HG02588 (cell line): Measurements from ENCODE around the gene DCTPP1.

ENCODE experiments used
- ATAC-seq: cut with Tn5 transposase; IDR thresholded peaks from one replicate; pipeline ENCODE4 v1.9.1; 2021; ENCODE audit warnings: mild to moderate bottlenecking, moderate library complexity; ENCODE audit not compliant: unreplicated experiment

Gene DCTPP1

GRCh38 chr16:30383521-30383920 lies 46.3 kb downstream of the DCTPP1 start:
- no peak for ATAC-seq

DNA sequence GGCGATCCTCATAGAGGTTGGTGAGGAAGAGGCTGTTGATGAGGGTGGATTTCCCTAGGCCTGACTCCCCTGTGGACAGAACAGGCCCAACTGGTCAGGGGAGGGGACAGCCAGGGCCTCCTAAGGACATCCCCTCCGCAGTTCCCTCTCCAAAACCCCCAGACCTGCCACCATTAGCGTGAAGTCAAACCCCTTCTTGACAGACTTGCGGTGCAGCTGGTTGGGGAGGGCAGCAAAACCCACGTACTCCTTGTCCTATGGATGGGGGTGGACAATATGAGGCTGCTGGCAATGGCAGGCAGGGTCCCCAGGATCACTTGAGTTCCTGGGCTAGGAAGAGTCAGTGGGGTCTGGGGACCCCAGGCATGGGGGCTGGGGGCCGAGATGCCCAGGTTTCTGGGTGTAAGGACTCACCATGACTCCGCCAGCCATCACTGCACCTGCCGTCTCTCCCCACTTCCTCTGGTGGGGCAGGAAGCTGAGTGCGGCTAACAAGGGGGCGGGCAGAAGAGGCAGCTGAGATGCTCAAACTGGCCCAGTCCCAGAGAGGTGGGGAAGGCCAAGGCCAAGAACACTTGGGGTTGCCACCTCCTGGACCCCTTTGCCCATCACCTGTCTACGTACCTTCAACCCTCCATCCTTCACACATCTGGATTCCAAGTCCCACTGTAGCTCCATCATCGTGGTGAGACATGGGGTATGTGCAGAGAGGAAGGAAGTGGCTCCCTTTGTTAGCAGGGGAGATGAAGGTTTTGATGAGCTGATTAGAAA lies 47.5 kb downstream of the DCTPP1 start, which contains the start of gene SEPTIN1:
Gene SEPTIN1, minus strand, starts transcription at position 451 of the 771 bp plus-strand sequence. Its CDS starts 19 bp downstream, at position 432.
- ATAC-seq, result no peak

GRCh38 chr16:30381291-30382041 lies 48.4 kb downstream of the DCTPP1 start:
- ATAC-seq, result no peak

GRCh38 chr16:30380803-30381208 lies 49.0 kb downstream of the DCTPP1 start:
- ATAC-seq, result no peak

DNA sequence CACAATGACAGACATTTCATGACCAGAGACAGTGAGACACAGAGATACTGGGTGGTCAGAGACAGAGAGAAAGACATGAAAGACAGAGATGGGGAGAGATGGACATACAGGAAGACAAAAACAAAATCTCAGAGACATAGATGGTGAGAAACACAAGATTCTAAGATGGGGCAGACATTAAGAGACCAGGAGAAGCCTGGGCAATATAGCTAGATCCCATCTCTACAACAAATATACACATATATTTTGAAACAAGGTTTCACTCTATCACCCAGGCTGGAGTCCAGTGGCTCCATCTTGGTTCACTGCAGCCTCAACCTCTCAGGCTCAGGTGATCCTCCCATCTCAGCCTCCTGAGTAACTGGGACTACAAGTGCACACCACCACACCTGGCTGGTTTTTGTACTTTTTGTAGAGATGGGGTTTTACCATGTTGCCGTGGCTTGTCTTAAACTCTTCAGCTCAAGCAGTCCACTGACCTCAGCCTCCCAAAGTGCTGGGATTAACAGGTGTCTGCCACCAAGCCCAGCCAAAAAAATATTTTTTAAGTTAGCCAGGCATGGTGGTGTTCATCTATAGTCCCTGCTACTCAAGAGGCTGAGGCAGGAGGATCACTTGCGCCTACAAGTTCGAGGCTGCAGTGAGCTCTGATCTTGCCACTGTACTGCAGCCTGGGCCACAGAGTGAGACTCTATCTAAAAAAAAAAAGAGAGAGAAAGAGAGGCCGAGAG lies 49.6 kb downstream of the DCTPP1 start:
- ATAC-seq, result no peak

GRCh38 chr16:30379158-30379783 lies 50.6 kb downstream of the DCTPP1 start:
- ATAC-seq, result no peak

DNA sequence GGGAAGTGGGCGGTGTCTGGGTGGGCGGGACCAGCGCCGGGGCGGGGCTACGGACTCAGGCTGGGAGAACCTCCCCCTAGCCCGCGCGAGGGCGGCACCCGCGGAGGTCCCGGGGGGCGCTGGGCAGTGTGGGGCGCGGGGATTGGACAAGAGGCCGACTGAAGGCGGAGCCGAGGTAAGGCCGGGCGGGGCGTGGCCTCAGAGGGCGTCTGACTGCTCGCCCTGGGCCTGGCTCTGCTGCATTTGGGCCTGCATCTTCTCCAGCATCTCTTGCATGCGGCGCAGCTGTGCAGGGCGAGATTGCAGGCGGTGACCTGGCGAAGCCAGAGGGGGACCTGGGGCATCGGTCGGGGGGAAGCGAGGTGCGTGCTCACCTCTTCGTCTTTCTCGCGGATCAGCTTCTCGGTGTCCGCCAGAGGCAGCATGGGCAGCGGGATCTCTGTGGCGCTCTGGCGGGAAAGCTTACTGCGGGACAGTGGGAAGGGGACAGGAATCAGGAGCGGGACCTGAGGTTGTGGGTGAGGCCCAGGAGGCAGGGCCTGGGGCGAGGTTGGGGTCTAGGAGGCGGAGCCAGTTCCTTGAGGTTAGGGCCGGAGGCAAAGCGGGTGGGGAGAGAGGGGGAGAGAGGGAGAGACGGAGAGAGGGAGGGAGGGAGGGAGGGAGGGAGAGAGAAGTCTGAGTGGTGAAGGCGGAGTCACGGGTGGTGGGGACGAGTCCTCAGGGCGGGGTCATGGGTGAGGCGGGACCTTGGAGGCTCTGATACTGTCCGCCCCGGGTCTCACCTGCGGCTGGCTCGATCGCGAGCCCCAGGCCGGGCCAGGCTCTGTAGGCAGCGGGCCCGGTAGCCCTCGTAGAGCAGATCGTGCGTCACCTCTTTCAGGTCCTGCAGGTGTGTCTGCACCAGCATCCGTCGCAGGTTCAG lies 51.3 kb downstream of the DCTPP1 start:
- peak; percentile 75 for ATAC-seq

- ATAC-seq, result peak; percentile 40
Observed at GRCh38 chr16:30377812-30378235, 52.0 kb downstream of the DCTPP1 start.

- no peak for ATAC-seq
Observed at GRCh38 chr16:30377050-30377811, 52.6 kb downstream of the DCTPP1 start.

DNA sequence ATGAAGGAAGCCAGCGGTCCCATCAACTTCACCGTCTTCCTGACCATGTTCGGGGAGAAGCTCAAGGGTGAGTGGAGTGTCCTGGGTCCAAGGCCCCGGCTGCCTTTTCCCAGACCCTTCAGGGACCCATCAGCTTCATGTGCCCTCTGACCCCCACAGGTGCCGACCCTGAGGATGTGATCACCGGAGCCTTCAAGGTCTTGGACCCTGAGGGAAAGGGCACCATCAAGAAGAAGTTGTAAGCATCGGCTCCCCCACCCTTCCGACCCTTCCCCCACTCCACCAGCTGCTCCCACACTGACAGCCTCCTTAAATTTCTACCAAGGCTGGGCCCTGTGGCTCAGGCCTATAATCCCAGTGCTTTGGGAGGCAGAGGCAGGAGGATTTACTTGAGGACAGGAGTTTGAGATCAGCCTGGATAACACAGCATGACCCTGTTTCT lies 53.3 kb downstream of the DCTPP1 start:
- no peak for ATAC-seq

DNA sequence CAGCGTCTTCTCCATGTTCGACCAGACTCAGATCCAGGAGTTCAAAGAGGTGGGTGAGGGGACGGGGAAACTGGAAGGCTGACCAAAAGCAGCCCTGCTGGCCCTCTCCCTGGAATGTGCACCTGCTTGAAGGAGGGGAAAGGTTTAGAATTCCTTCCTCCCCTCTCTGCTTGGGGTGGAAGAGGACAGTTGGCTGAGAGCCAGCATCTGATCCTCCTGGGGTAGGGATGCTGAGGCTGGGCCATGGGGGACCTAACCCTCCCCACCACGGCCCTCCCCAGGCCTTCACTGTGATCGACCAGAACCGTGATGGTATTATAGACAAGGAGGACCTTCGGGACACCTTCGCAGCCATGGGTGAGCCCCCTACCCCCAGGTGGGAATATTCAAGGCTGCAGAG lies 54.0 kb downstream of the DCTPP1 start:
- no peak for ATAC-seq

DNA sequence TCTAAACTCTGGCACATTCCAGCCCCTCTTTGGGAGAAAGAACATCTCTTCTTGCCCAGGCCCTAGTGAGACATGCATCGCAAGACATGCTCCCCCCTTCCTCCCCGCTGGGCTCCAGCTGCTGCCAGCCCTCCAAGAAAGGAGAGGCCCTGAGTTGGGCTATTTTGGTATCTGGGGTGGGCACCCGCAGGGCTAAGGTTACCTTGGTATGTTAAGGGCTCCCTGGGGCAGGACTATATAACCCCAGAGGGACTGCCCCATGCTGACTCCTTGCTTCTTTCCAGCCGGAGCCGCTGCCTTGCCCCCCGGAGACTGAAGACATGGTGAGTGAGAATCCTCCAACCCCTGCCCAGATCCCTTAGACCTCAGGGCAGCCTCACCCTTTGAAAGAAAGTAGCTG lies 55.3 kb downstream of the DCTPP1 start, which contains the start of gene MYL11:
Gene MYL11, plus strand, starts transcription at position 265 of the 400 bp plus-strand sequence. Its CDS starts 56 bp downstream, at position 321.
- no peak for ATAC-seq
